ENCODE data around the gene PLAAT4. TPM values are rescaled to one million over a fixed set of nuclear protein-coding genes. Genes with fewer than 3 reads are reported as not detected.
"Not testable (repeated sequence)": the region's sequence is repeated elsewhere in the genome, so short reads cannot be mapped to it uniquely, and the experiment has no call there.

Gene PLAAT4
- total and polyA plus RNA-seq, 2 experiments from 2014 or later: 0.65 to 0.84 TPM

- WGBS, 2 experiments (ENCODE audit: low coverage in 1 of 2, low lambda C conversion rate in 2 of 2, missing lambda C conversion rate in 2 of 2): 35 to 37% methylated on average over 15 of the region's 15 CpGs
- peak overlapping the region; percentile 96 for H2AFZ ChIP-seq
- no peaks in the 10 kb centered on the region for H3K36me3 ChIP-seq (ENCODE audit: low read depth)
- H3K9me3 ChIP-seq (ENCODE audit: low read depth): no peaks in the 10 kb centered on the region
- TF ChIP-seq EZH2 (IDR thresholded peaks at IDR 0.05; ENCODE audit: insufficient read depth, poor library complexity, severe bottlenecking): no peak
- TF ChIP-seq EZH2phosphoT487 (IDR thresholded peaks at IDR 0.05; ENCODE audit: insufficient read depth, low read depth): no peak
- H3K27me3 ChIP-seq (replicated peaks; ENCODE audit: insufficient read depth): no peaks in the 10 kb centered on the region
- H4K20me1 ChIP-seq (ENCODE audit: insufficient read depth): no peaks in the 10 kb centered on the region
- H3K79me2 ChIP-seq (ENCODE audit: insufficient read depth): no peaks in the 10 kb centered on the region
- H3K4me2 ChIP-seq (ENCODE audit: unreplicated experiment): peak overlapping the region; percentile 81
- peak overlapping the region; percentile 64 for H3K9ac ChIP-seq
- H3K27ac ChIP-seq: peak overlapping the region; percentile 30
- peak; percentile 77 for DNase-seq
- in situ Hi-C loops (cut with MboI): no loop called here
- H3K4me3 ChIP-seq: peak overlapping the region; percentile 68
- peaks cover 10% of the 10 kb centered on the region for H3K4me1 ChIP-seq (ENCODE audit: insufficient read depth)
- H3K9me2 ChIP-seq (ENCODE audit: insufficient read depth): no peaks in the 10 kb centered on the region
- H3F3A ChIP-seq (ENCODE audit: insufficient read depth): no peaks in the 10 kb centered on the region
Observed at GRCh38 chr11:63573881-63574855, 37.6 kb downstream of the PLAAT4 start.

- Histone ChIP-seq H3F3A (ENCODE audit: insufficient read depth) (no peaks in the 10 kb centered on the region), H2AFZ (peak overlapping the region; percentile 96), H3K27ac (peak overlapping the region; percentile 30), H3K4me3 (peak overlapping the region; percentile 68), H3K9ac (peak overlapping the region; percentile 64), H3K27me3 (replicated peaks; ENCODE audit: insufficient read depth) (no peaks in the 10 kb centered on the region), H3K36me3 (ENCODE audit: low read depth) (no peaks in the 10 kb centered on the region), H3K4me2 (ENCODE audit: unreplicated experiment) (peak overlapping the region; percentile 81), H3K9me3 (ENCODE audit: low read depth) (no peaks in the 10 kb centered on the region), H3K4me1 (ENCODE audit: insufficient read depth) (peaks cover 10% of the 10 kb centered on the region), H3K9me2 (ENCODE audit: insufficient read depth) (no peaks in the 10 kb centered on the region), H4K20me1 (ENCODE audit: insufficient read depth) (no peaks in the 10 kb centered on the region), H3K79me2 (ENCODE audit: insufficient read depth) (no peaks in the 10 kb centered on the region)
- TF ChIP-seq EZH2 (IDR thresholded peaks at IDR 0.05; ENCODE audit: insufficient read depth, poor library complexity, severe bottlenecking) (no peak), EZH2phosphoT487 (IDR thresholded peaks at IDR 0.05; ENCODE audit: insufficient read depth, low read depth) (no peak)
- in situ Hi-C loops (cut with MboI): no loop called here
- peak; percentile 65 for DNase-seq
- 8 to 9% methylated on average over 10 of the region's 10 CpGs for WGBS, 2 experiments (ENCODE audit: low coverage in 1 of 2, low lambda C conversion rate in 2 of 2, missing lambda C conversion rate in 2 of 2)
Observed at GRCh38 chr11:63574856-63575602, 38.4 kb downstream of the PLAAT4 start.

GRCh38 chr11:63578882-63579281 lies 42.3 kb downstream of the PLAAT4 start:
- H4K20me1 ChIP-seq (ENCODE audit: insufficient read depth); H3K27ac ChIP-seq; H3K27me3 ChIP-seq (replicated peaks; ENCODE audit: insufficient read depth); H3K9me3 ChIP-seq (ENCODE audit: low read depth); H3K4me2 ChIP-seq (ENCODE audit: unreplicated experiment); H3K36me3 ChIP-seq (ENCODE audit: low read depth); H3K9ac ChIP-seq; H3K4me3 ChIP-seq; H3F3A ChIP-seq (ENCODE audit: insufficient read depth); DNase-seq; H3K79me2 ChIP-seq (ENCODE audit: insufficient read depth); in situ Hi-C loops (cut with MboI); H2AFZ ChIP-seq; H3K9me2 ChIP-seq (ENCODE audit: insufficient read depth): not testable (repeated sequence)
- H3K4me1 ChIP-seq (ENCODE audit: insufficient read depth): peaks cover 10% of the 10 kb centered on the region
- 61 to 73% methylated on average over 3 of the region's 3 CpGs for WGBS, 2 experiments (ENCODE audit: low coverage in 1 of 2, low lambda C conversion rate in 2 of 2, missing lambda C conversion rate in 2 of 2)

GRCh38 chr11:63581224-63581623 lies 44.6 kb downstream of the PLAAT4 start:
- H2AFZ ChIP-seq; H3K4me1 ChIP-seq (ENCODE audit: insufficient read depth); in situ Hi-C loops (cut with MboI); H3K27ac ChIP-seq; H3K9me2 ChIP-seq (ENCODE audit: insufficient read depth); H3K27me3 ChIP-seq (replicated peaks; ENCODE audit: insufficient read depth); H3K36me3 ChIP-seq (ENCODE audit: low read depth); H3K9me3 ChIP-seq (ENCODE audit: low read depth); H3F3A ChIP-seq (ENCODE audit: insufficient read depth); H3K79me2 ChIP-seq (ENCODE audit: insufficient read depth); H3K9ac ChIP-seq; H3K4me3 ChIP-seq; H4K20me1 ChIP-seq (ENCODE audit: insufficient read depth); DNase-seq; H3K4me2 ChIP-seq (ENCODE audit: unreplicated experiment): not testable (repeated sequence)
- 83 to 88% methylated on average over 7 of the region's 7 CpGs for WGBS, 2 experiments (ENCODE audit: low coverage in 1 of 2, low lambda C conversion rate in 2 of 2, missing lambda C conversion rate in 2 of 2)
